GM12878 (cell line): Measurements from ENCODE around the gene PRRX2. TPM values are rescaled to one million over a fixed set of nuclear protein-coding genes. Genes with fewer than 3 reads are reported as not detected.

Experiments
- ATAC-seq: fragments of 200-7000 bp; cut with Tn5 transposase; 3 replicates; pipeline ENCODE4 v1.9.1; 2020; ENCODE audit warnings: mild to moderate bottlenecking, moderate library complexity
- BruUV-seq: library from RNA; stranded (reverse); fragments of 400-500 nt; replicated peaks from 2 replicates; lab custom pipeline; 2021; lab: Mats Ljungman, UMichigan
- CTCF ChIA-PET: fragments of 300-600 bp; sonication (Branson Sonifier 250); formaldehyde crosslinking; extraction: SDS; loops from one replicate; lab custom pipeline; 2021; ENCODE audit warnings: inconsistent platforms; lab: Yijun Ruan, JAX
- POLR2A ChIA-PET: fragments of 350-600 bp; formaldehyde crosslinking; extraction: SDS; loops from one replicate; lab custom pipeline; 2021; ENCODE audit warnings: inconsistent platforms; lab: Charles Lee
- RAD21 ChIA-PET: fragments of 300-600 bp; sonication (Branson Sonifier 250); formaldehyde crosslinking; loops from one replicate; lab custom pipeline; 2023; ENCODE audit warnings: antibody characterized with exemption; ENCODE audit not compliant: unreplicated experiment; lab: Charles Lee
- SMC1A ChIA-PET: fragments of 300-600 bp; sonication (Branson Sonifier 250); formaldehyde crosslinking; loops from one replicate; lab custom pipeline; 2023; ENCODE audit not compliant: unreplicated experiment, uncharacterized antibody; lab: Charles Lee
- DNase-seq: peaks from one replicate; pipeline ENCODE4 v3.0.0-alpha.2; 2011; ENCODE audit warnings: low read depth, low spot score
- FAIRE-seq: peaks from 3 replicates; lab custom pipeline; 2011; peaks lifted over from hg19 to GRCh38; lab: Jason Lieb, UNC
- H2AFZ ChIP-seq: 2 replicates; pipeline ENCODE4 v1.6.0; 2011; ENCODE audit warnings: low read depth, low read length, control low read depth; ENCODE audit not compliant: control insufficient read depth
- H3K27ac ChIP-seq: 2 replicates; pipeline ENCODE4 v1.5.1; 2011; ENCODE audit warnings: control low read depth; ENCODE audit not compliant: control insufficient read depth, insufficient read depth
- H3K27me3 ChIP-seq, 2 experiments: replicated peaks in 1 of 2; 2 replicates each; pipeline versions ENCODE4 v1.6.0 to v1.6.1; 2011; ENCODE audit warnings: low read length in 1 of 2; ENCODE audit not compliant: control insufficient read depth in 2 of 2, insufficient read depth in 2 of 2
- H3K36me3 ChIP-seq, 2 experiments: 2 replicates each; pipeline ENCODE4 v1.5.1; 2011; ENCODE audit warnings: low read length in 1 of 2; ENCODE audit not compliant: control insufficient read depth in 2 of 2, insufficient read depth in 2 of 2
- H3K4me1 ChIP-seq: 2 replicates; pipeline ENCODE4 v1.6.1; 2011; ENCODE audit warnings: mild to moderate bottlenecking, low read length, moderate library complexity, mixed read lengths; ENCODE audit not compliant: control insufficient read depth, insufficient read depth
- H3K4me2 ChIP-seq: 2 replicates; pipeline ENCODE4 v1.6.0; 2011; ENCODE audit warnings: control low read depth; ENCODE audit not compliant: control insufficient read depth, insufficient read depth
- H3K4me3 ChIP-seq: fragments of 200-600 bp; sonication (generic); 2 replicates; pipeline ENCODE4 v1.5.1; 2016
- H3K79me2 ChIP-seq: 2 replicates; pipeline ENCODE4 v1.6.0; 2011; ENCODE audit warnings: low read length; ENCODE audit not compliant: control insufficient read depth, insufficient read depth
- H3K9ac ChIP-seq: 2 replicates; pipeline ENCODE4 v1.8.0; 2011; ENCODE audit warnings: low read length, control low read depth, mixed read lengths; ENCODE audit not compliant: control insufficient read depth, insufficient read depth
- H3K9me3 ChIP-seq: replicated peaks from 3 replicates; pipeline ENCODE4 v1.5.1; 2011; ENCODE audit warnings: mild to moderate bottlenecking, low read length; ENCODE audit not compliant: control insufficient read depth, insufficient read depth
- H4K20me1 ChIP-seq: 2 replicates; pipeline ENCODE4 v1.6.0; 2011; ENCODE audit not compliant: control insufficient read depth, insufficient read depth
- CHD1 ChIP-seq: IDR thresholded peaks from 2 replicates; pipeline ENCODE4 v1.6.1; 2012; ENCODE audit warnings: low read depth, low read length, improper control_type of control experiment
- DPF2 ChIP-seq: fragments of 450-650 bp; IDR thresholded peaks from 2 replicates; pipeline ENCODE4 v1.6.1; 2017; ENCODE audit warnings: mild to moderate bottlenecking
- EED ChIP-seq: sonication (generic); IDR thresholded peaks from 2 replicates; pipeline ENCODE4 v1.6.1; 2016; ENCODE audit warnings: antibody characterized with exemption, low read depth
- IRF5 ChIP-seq: fragments of 450-650 bp; IDR thresholded peaks from 2 replicates; pipeline ENCODE4 v1.6.1; 2017; ENCODE audit warnings: borderline replicate concordance
- MTA3 ChIP-seq: IDR thresholded peaks from 2 replicates; pipeline ENCODE4 v1.6.1; 2012; ENCODE audit warnings: low read length, inconsistent platforms, borderline replicate concordance
- RELA ChIP-seq: fragments of 450-650 bp; IDR thresholded peaks from 2 replicates; pipeline ENCODE4 v1.8.0; 2014; ENCODE audit warnings: borderline replicate concordance; ENCODE audit not compliant: partially characterized antibody
- SMARCA5 ChIP-seq: fragments of 450-650 bp; IDR thresholded peaks from 2 replicates; pipeline ENCODE4 v1.6.1; 2017; ENCODE audit warnings: mild to moderate bottlenecking
- STAT1 ChIP-seq: fragments of 450-650 bp; conservative IDR thresholded peaks from 2 replicates; pipeline ENCODE4 v1.6.1; 2014; ENCODE audit warnings: antibody characterized with exemption, mild to moderate bottlenecking
- WRNIP1 ChIP-seq: IDR thresholded peaks from 2 replicates; pipeline ENCODE4 v1.6.1; 2011; ENCODE audit warnings: low read depth, low read length, improper control_type of control experiment, borderline replicate concordance
- WGBS: methylation state at CpG from one replicate; pipeline ENCODE4 v1.1.6; 2016; ENCODE audit warnings: low lambda C conversion rate; ENCODE audit not compliant: insufficient replicate concordance, insufficient coverage; ENCODE audit errors: missing lambda C conversion rate; 5-methylcytosine and 5-hydroxymethylcytosine counted together
- in situ Hi-C: fragments of 300-500 bp; cut with MboI; formaldehyde crosslinking; loops from 9 replicates; pipeline ENCODE4 v1.14.3; 2018; ENCODE audit warnings: mixed read lengths
- intact Hi-C: fragments of 100-400 bp; cut with micrococcal nuclease; formaldehyde crosslinking; loops from one replicate; pipeline ENCODE4 v1.14.2; 2022; ENCODE audit not compliant: unreplicated experiment
- polyA plus RNA-seq, 11 experiments: library from polyadenylated mRNA; depleted of rRNA in 4 of 11; unstranded in 6 of 11; stranded (reverse) in 5 of 11; fragments of >200 nt; fragmentation: Nextera tagmentation in 4 of 11; fragmentation: Illumina TruSeq in 1 of 11; extraction: Ambion mirVana in 4 of 11; extraction: Trizol in 1 of 11; gene quantifications; 1 replicate in 1 of 11; 2 replicates in 10 of 11; pipeline versions ENCODE4 v1.2.1 to v1.2.3, GENCODE V29; 2011 to 2016; ENCODE audit warnings: inconsistent platforms in 2 of 11, missing spikeins in 2 of 11, low read depth in 1 of 11
- total RNA-seq, 4 experiments: library from RNA; depleted of rRNA in 3 of 4; stranded (reverse); fragments of >200 nt in 3 of 4; fragmentation: Illumina TruSeq in 1 of 4; extraction: Trizol in 1 of 4; gene quantifications; 2 replicates each; pipeline versions ENCODE4 v1.2.1 to v1.2.3, GENCODE V29; 2013 to 2021
- TF ChIP-seq, protein P1 (sequence below): fragments of 450-650 bp; IDR thresholded peaks from 2 replicates; pipeline ENCODE4 v1.6.1; 2018; ENCODE audit warnings: borderline replicate concordance, mild to moderate bottlenecking; ENCODE audit not compliant: partially characterized antibody

PRRX2 gene
- total and polyA plus RNA-seq, 10 of the 15 experiments (the other 5 are each of a cell fraction or from before 2014, with no cell fraction given), result not detected

- no peak for TF ChIP-seq CHD1
Observed at GRCh38 chr9:129710169-129710453, 44.7 kb downstream of the PRRX2 start (continued).

GRCh38 chr9:129712634-129713401 is 47.4 kb downstream of the PRRX2 start:
- H2AFZ ChIP-seq, result no peak overlapping the region
- intact Hi-C loops, result no loop called here
- no peaks in the 10 kb centered on the region; a peak in 3 of 4 replicates for H3K27me3 ChIP-seq
- FAIRE-seq (no peak), ATAC-seq (no peak)
- H3K36me3 ChIP-seq, result no peaks in the 10 kb centered on the region
- ChIA-PET POLR2A (interaction anchor here (0.5 kb wide), 1 partner anchor 351 kb away, joined by 5 read pairs; no protein-coding TSS in a partner anchor), RAD21 (no interaction called here)
- no peak overlapping the region for H3K27ac ChIP-seq
- in situ Hi-C loops, result no loop called here
- TF ChIP-seq STAT1 (no peak), DPF2 (no peak), MTA3 (no peak), WRNIP1 (no peak), RELA (no peak), SMARCA5 (no peak), EED (no peak), IRF5 (no peak)
- TF ChIP-seq, protein P1, sequence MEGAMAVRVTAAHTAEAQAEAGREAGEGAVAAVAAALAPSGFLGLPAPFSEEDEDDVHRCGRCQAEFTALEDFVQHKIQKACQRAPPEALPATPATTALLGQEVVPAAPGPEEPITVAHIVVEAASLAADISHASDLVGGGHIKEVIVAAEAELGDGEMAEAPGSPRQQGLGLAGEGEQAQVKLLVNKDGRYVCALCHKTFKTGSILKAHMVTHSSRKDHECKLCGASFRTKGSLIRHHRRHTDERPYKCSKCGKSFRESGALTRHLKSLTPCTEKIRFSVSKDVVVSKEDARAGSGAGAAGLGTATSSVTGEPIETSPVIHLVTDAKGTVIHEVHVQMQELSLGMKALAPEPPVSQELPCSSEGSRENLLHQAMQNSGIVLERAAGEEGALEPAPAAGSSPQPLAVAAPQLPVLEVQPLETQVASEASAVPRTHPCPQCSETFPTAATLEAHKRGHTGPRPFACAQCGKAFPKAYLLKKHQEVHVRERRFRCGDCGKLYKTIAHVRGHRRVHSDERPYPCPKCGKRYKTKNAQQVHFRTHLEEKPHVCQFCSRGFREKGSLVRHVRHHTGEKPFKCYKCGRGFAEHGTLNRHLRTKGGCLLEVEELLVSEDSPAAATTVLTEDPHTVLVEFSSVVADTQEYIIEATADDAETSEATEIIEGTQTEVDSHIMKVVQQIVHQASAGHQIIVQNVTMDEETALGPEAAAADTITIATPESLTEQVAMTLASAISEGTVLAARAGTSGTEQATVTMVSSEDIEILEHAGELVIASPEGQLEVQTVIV, result no peak
- TF ChIP-seq, all 136 proteins: peak for 0
- CTCF ChIA-PET, result interaction anchor here (0.9 to 1.0 kb wide), 2 partner anchors 14 to 78 kb away, joined by 3 read pairs; no protein-coding TSS in a partner anchor
- H3K9ac ChIP-seq, result no peak overlapping the region
- no peaks in the 10 kb centered on the region for H3K79me2 ChIP-seq
- H4K20me1 ChIP-seq, result no peaks in the 10 kb centered on the region
- no peak for DNase-seq
- BruUV-seq, result no TSS peak
- SMC1A ChIA-PET, result no interaction called here
- no peak overlapping the region for H3K4me3 ChIP-seq
- H3K4me2 ChIP-seq, result no peak overlapping the region
- 23% methylated on average over 26 of the region's 26 CpGs for whole genome bisulfite sequencing
- no peaks in the 10 kb centered on the region for H3K4me1 ChIP-seq
- H3K9me3 ChIP-seq, result no peaks in the 10 kb centered on the region
